Tibial nerve (tissue), 4 donors: ENCODE measurements around the gene BMERB1. TPM values are rescaled to one million over a fixed set of nuclear protein-coding genes. Genes with fewer than 3 reads are reported as not detected.

Experiments used
- DNase-seq, 2 donors: peaks; one replicate each; pipeline ENCODE4 v3.0.0-alpha.2; 2019; ENCODE audit warnings: low spot score in 2 of 2
- H3K27ac ChIP-seq, 4 donors: fragments of 200-600 bp; sonication (generic) in 3 of 4; one replicate each; pipeline ENCODE4 v1.5.1; 2017 to 2019; ENCODE audit warnings: mild to moderate bottlenecking in 1 of 4
- H3K27me3 ChIP-seq, 2 donors: fragments of 200-600 bp; sonication (generic) in 1 of 2; one replicate each; pipeline versions ENCODE4 v1.5.1 to v1.6.0; 2017 to 2019
- H3K36me3 ChIP-seq, 3 donors: fragments of 200-600 bp; sonication (generic); one replicate each; pipeline ENCODE4 v1.5.1; 2018 to 2019
- H3K4me1 ChIP-seq, 4 donors: fragments of 200-600 bp; sonication (generic) in 3 of 4; one replicate each; pipeline ENCODE4 v1.5.1; 2017 to 2019
- H3K4me3 ChIP-seq, 4 donors: fragments of 200-600 bp; sonication (generic) in 3 of 4; one replicate each; pipeline ENCODE4 v1.5.1; 2017 to 2019; ENCODE audit warnings: mild to moderate bottlenecking in 1 of 4, moderate library complexity in 1 of 4
- H3K9me3 ChIP-seq, 4 donors: fragments of 200-600 bp; sonication (generic) in 3 of 4; one replicate each; pipeline ENCODE4 v1.5.1; 2017 to 2019
- EP300 ChIP-seq, 2 donors: sonication (generic); formaldehyde crosslinking; IDR thresholded peaks; one replicate each; pipeline ENCODE4 v1.6.1; 2017; ENCODE audit warnings: antibody characterized with exemption in 2 of 2, mild to moderate bottlenecking in 1 of 2
- POLR2A ChIP-seq, 2 donors: fragments of 450-650 bp; IDR thresholded peaks; one replicate each; pipeline ENCODE4 v1.6.1; 2017; ENCODE audit warnings: antibody characterized with exemption in 2 of 2, mild to moderate bottlenecking in 2 of 2, moderate library complexity in 2 of 2
- WGBS, 2 donors: methylation state at CpG; one replicate each; pipeline ENCODE4 v1.1.5; 2018; 5-methylcytosine and 5-hydroxymethylcytosine counted together
- total RNA-seq, 4 donors: library from RNA; depleted of rRNA; stranded (reverse); fragments of >200 nt; gene quantifications; one replicate each; pipeline ENCODE4 v1.1.0, GENCODE V29; 2016
- TF ChIP-seq, protein P1 (sequence below), 5 experiments: fragments of 200-600 bp in 3 of 5; fragments of 450-650 bp in 2 of 5; sonication (generic) in 3 of 5; IDR thresholded peaks; one replicate each; pipeline ENCODE4 v1.5.1; 2016 to 2019; ENCODE audit warnings: antibody characterized with exemption in 5 of 5, mild to moderate bottlenecking in 3 of 5, moderate library complexity in 2 of 5

BMERB1 gene
- total RNA-seq, 4 donors from 2014 or later = 42.9 to 85.9 (median 54.8) TPM

GRCh38 chr16:15519790-15520189, 85.4 kb downstream of the BMERB1 start:
- no peak overlapping the region for H3K4me3 ChIP-seq
- H3K27me3 ChIP-seq = no peaks in the 10 kb centered on the region
- H3K36me3 ChIP-seq = peaks cover 0 to 22% (median 0%) of the 10 kb centered on the region in 3 donors
- H3K4me1 ChIP-seq = peaks cover 0 to 44% (median 8%) of the 10 kb centered on the region in 4 donors
- TF ChIP-seq, protein P1, sequence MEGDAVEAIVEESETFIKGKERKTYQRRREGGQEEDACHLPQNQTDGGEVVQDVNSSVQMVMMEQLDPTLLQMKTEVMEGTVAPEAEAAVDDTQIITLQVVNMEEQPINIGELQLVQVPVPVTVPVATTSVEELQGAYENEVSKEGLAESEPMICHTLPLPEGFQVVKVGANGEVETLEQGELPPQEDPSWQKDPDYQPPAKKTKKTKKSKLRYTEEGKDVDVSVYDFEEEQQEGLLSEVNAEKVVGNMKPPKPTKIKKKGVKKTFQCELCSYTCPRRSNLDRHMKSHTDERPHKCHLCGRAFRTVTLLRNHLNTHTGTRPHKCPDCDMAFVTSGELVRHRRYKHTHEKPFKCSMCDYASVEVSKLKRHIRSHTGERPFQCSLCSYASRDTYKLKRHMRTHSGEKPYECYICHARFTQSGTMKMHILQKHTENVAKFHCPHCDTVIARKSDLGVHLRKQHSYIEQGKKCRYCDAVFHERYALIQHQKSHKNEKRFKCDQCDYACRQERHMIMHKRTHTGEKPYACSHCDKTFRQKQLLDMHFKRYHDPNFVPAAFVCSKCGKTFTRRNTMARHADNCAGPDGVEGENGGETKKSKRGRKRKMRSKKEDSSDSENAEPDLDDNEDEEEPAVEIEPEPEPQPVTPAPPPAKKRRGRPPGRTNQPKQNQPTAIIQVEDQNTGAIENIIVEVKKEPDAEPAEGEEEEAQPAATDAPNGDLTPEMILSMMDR (IDR thresholded peaks at IDR 0.05) = no peak
- no peak for TF ChIP-seq EP300 (IDR thresholded peaks at IDR 0.05)
- TF ChIP-seq POLR2A (IDR thresholded peaks at IDR 0.05) = no peak
- DNase-seq = no peak
- WGBS, 2 donors = 81 to 86% methylated on average over 9 of the region's 9 CpGs
- H3K9me3 ChIP-seq = no peaks in the 10 kb centered on the region
- H3K27ac ChIP-seq = peak overlapping the region in 1 of 4 donors; percentile 31

GRCh38 chr16:15521390-15521757, 87.0 kb downstream of the BMERB1 start:
- TF ChIP-seq POLR2A (IDR thresholded peaks at IDR 0.05) (no peak), EP300 (IDR thresholded peaks at IDR 0.05) (peak in 1 of 2 donors; percentile 47)
- Histone ChIP-seq H3K4me1 (peaks cover 0 to 44% (median 8%) of the 10 kb centered on the region in 4 donors), H3K27ac (peak overlapping the region in 3 of 4 donors; percentile 9 to 56 (median 54)), H3K27me3 (no peaks in the 10 kb centered on the region), H3K36me3 (peaks cover 0 to 12% (median 0%) of the 10 kb centered on the region in 3 donors), H3K9me3 (no peaks in the 10 kb centered on the region), H3K4me3 (no peak overlapping the region)
- no peak for DNase-seq

- H3K36me3 ChIP-seq = peaks cover 0 to 7% (median 0%) of the 10 kb centered on the region in 3 donors
- peaks cover 0 to 44% (median 8%) of the 10 kb centered on the region in 4 donors for H3K4me1 ChIP-seq
- H3K27ac ChIP-seq = peak overlapping the region in 3 of 4 donors; percentile 9 to 56 (median 54)
Measured at GRCh38 chr16:15521758-15522509, 87.5 kb downstream of the BMERB1 start.

GRCh38 chr16:15523092-15523541, 88.7 kb downstream of the BMERB1 start:
- H3K36me3 ChIP-seq = peaks cover 0 to 13% (median 0%) of the 10 kb centered on the region in 3 donors
- WGBS, 2 donors = 77 to 81% methylated on average over 10 of the region's 10 CpGs
- no peaks in the 10 kb centered on the region for H3K9me3 ChIP-seq
- H3K27me3 ChIP-seq = no peaks in the 10 kb centered on the region
- TF ChIP-seq POLR2A (IDR thresholded peaks at IDR 0.05) (no peak), EP300 (IDR thresholded peaks at IDR 0.05) (peak in 1 of 2 donors; percentile 7)
- H3K27ac ChIP-seq = peak overlapping the region in 1 of 4 donors; percentile 56
- DNase-seq = peak in 1 of 2 donors; percentile 19
- H3K4me1 ChIP-seq = peaks cover 0 to 43% (median 8%) of the 10 kb centered on the region in 4 donors
- no peak overlapping the region for H3K4me3 ChIP-seq

More at GRCh38 chr16:15521758-15522509, 87.5 kb downstream of the BMERB1 start:
- Histone ChIP-seq H3K4me3 (no peak overlapping the region), H3K9me3 (no peaks in the 10 kb centered on the region), H3K27me3 (no peaks in the 10 kb centered on the region)
- TF ChIP-seq POLR2A (IDR thresholded peaks at IDR 0.05) = no peak
- TF ChIP-seq, protein P1 (IDR thresholded peaks at IDR 0.05) = no peak
- no peak for TF ChIP-seq EP300 (IDR thresholded peaks at IDR 0.05)
- peak in 1 of 2 donors; percentile 10 for DNase-seq
- WGBS, 2 donors = 47 to 48% methylated on average over 10 of the region's 10 CpGs

GRCh38 chr16:15523939-15524338, 89.6 kb downstream of the BMERB1 start:
- DNase-seq = no peak
- 91 to 95% methylated on average over 4 of the region's 4 CpGs for WGBS, 2 donors

More at GRCh38 chr16:15523939-15524338, 89.6 kb downstream of the BMERB1 start:
- H3K4me3 ChIP-seq = no peak overlapping the region
- TF ChIP-seq EP300 (IDR thresholded peaks at IDR 0.05) (no peak), POLR2A (IDR thresholded peaks at IDR 0.05) (no peak)
- TF ChIP-seq, protein P1 (IDR thresholded peaks at IDR 0.05) = no peak
- H3K9me3 ChIP-seq = no peaks in the 10 kb centered on the region
- H3K27ac ChIP-seq = no peak overlapping the region
- H3K36me3 ChIP-seq = peaks cover 0 to 21% (median 0%) of the 10 kb centered on the region in 3 donors
- H3K4me1 ChIP-seq = peaks cover 0 to 35% (median 8%) of the 10 kb centered on the region in 4 donors
- H3K27me3 ChIP-seq = no peaks in the 10 kb centered on the region
